OCI-LY1 (cell line): ENCODE results near the gene TNFAIP8.

Source experiments
- H2AFZ ChIP-seq: fragments of 200-600 bp; sonication (generic), shearing (Covaris generic); 2 replicates; pipeline ENCODE4 v1.6.0; 2014; ENCODE audit warnings: antibody characterized with exemption, mild to moderate bottlenecking, low read length
- H3F3A ChIP-seq: fragments of 200-600 bp; sonication (generic), shearing (Covaris generic); 2 replicates; pipeline ENCODE4 v1.6.0; 2014; ENCODE audit warnings: mild to moderate bottlenecking, antibody characterized with exemption, low read length, moderate library complexity; ENCODE audit not compliant: insufficient read depth
- H3K27ac ChIP-seq: fragments of 200-600 bp; sonication (generic); 2 replicates; pipeline ENCODE4 v1.5.1; 2014; ENCODE audit warnings: low read length, mixed run types, mild to moderate bottlenecking, low read depth; ENCODE audit not compliant: poor library complexity, severe bottlenecking
- H3K27me3 ChIP-seq: fragments of 200-600 bp; sonication (generic); 2 replicates; pipeline ENCODE4 v1.6.0; 2014; ENCODE audit warnings: antibody characterized with exemption, mild to moderate bottlenecking, low read length, moderate library complexity; ENCODE audit not compliant: insufficient read depth
- H3K36me3 ChIP-seq: fragments of 200-600 bp; sonication (generic); 2 replicates; pipeline ENCODE4 v1.6.1; 2014; ENCODE audit warnings: mild to moderate bottlenecking, antibody characterized with exemption, low read length, moderate library complexity, mixed read lengths; ENCODE audit not compliant: insufficient read depth
- H3K4me1 ChIP-seq: fragments of 200-600 bp; sonication (generic); 2 replicates; pipeline ENCODE4 v1.5.1; 2014; ENCODE audit warnings: mild to moderate bottlenecking, low read length, moderate library complexity; ENCODE audit not compliant: insufficient read depth, severe bottlenecking
- H3K4me2 ChIP-seq: fragments of 200-600 bp; sonication (generic), shearing (Covaris generic); 2 replicates; pipeline ENCODE4 v1.6.1; 2014; ENCODE audit warnings: low read length
- H3K4me3 ChIP-seq: fragments of 200-600 bp; sonication (generic); 2 replicates; pipeline ENCODE4 v1.5.1; 2014; ENCODE audit warnings: low read length, low read depth, mild to moderate bottlenecking, mixed read lengths; ENCODE audit not compliant: poor library complexity, severe bottlenecking
- H3K79me2 ChIP-seq: fragments of 200-600 bp; shearing (Covaris generic); 2 replicates; pipeline ENCODE4 v1.6.1; 2016; ENCODE audit warnings: mixed run types, low read length, mixed read lengths; ENCODE audit not compliant: insufficient read depth
- H3K9ac ChIP-seq: fragments of 200-600 bp; sonication (generic), shearing (Covaris generic); 2 replicates; pipeline ENCODE4 v1.6.1; 2014; ENCODE audit warnings: mild to moderate bottlenecking, low read length, mixed read lengths
- H3K9me2 ChIP-seq: fragments of 200-600 bp; sonication (generic), shearing (Covaris generic); 2 replicates; pipeline ENCODE4 v1.6.1; 2014; ENCODE audit warnings: low read depth, mild to moderate bottlenecking, low read length, mixed read lengths
- H3K9me3 ChIP-seq: fragments of 200-600 bp; shearing (Covaris generic); 2 replicates; pipeline ENCODE4 v1.6.1; 2014; ENCODE audit warnings: low read length, mixed read lengths
- H4K20me1 ChIP-seq: fragments of 200-600 bp; sonication (generic), shearing (Covaris generic); 2 replicates; pipeline ENCODE4 v1.6.0; 2016; ENCODE audit warnings: mild to moderate bottlenecking, low read length; ENCODE audit not compliant: insufficient read depth
- EZH2 ChIP-seq: fragments of 200-600 bp; sonication (generic), shearing (Covaris generic); IDR thresholded peaks from 2 replicates; pipeline ENCODE4 v1.8.0; 2017; ENCODE audit warnings: borderline replicate concordance, mixed run types, mild to moderate bottlenecking, antibody characterized with exemption, low read length, moderate library complexity, mixed read lengths
- TF ChIP-seq, protein P1 (sequence below): fragments of 200-600 bp; sonication (generic), shearing (Covaris generic); IDR thresholded peaks from 2 replicates; pipeline ENCODE4 v1.5.1; 2017; ENCODE audit warnings: mild to moderate bottlenecking, antibody characterized with exemption, low read length, moderate library complexity, mixed read lengths

The TNFAIP8 gene

DNA sequence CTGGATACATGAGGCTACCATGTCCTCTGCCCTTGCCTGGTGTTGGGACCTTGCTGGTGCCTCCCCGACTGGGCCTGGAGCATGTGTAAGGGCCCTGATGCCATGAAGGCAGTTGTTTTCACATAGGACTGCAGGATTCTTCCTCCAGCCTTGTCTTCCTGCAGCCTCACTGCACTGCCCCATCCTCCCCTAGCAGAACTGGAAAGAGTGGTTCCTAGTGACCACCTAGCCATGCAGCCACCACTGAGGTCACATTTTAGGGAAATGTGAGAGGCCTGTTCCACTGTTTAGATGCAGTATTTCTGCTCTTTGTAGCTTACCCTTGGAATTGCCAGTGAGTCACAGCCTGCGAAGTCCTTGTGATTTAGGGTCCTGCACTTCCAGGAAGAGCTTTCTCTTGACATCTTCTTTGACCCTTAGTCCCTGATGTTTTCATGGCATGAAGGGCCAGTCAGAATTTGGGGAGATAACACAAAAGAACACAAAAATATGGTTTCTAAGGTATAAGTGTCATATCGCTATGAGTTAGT is 24.2 kb upstream of the TNFAIP8 start:
- Histone ChIP-seq H3K27ac (peak overlapping the region; percentile 99), H3K4me3 (no peak overlapping the region), H3K9me2 (no peaks in the 10 kb centered on the region), H3F3A (no peaks in the 10 kb centered on the region), H3K27me3 (no peaks in the 10 kb centered on the region), H4K20me1 (no peaks in the 10 kb centered on the region), H3K4me2 (peak overlapping the region; percentile 72; the same call in 1 of the 2 replicates), H3K9me3 (no peaks in the 10 kb centered on the region), H3K36me3 (no peaks in the 10 kb centered on the region), H3K79me2 (peaks cover 50% of the 10 kb centered on the region), H3K4me1 (peaks cover 93% of the 10 kb centered on the region), H3K9ac (no peak overlapping the region; the same call in 1 of the 2 replicates), H2AFZ (no peak overlapping the region)
- no peak for TF ChIP-seq EZH2
- TF ChIP-seq, protein P1, sequence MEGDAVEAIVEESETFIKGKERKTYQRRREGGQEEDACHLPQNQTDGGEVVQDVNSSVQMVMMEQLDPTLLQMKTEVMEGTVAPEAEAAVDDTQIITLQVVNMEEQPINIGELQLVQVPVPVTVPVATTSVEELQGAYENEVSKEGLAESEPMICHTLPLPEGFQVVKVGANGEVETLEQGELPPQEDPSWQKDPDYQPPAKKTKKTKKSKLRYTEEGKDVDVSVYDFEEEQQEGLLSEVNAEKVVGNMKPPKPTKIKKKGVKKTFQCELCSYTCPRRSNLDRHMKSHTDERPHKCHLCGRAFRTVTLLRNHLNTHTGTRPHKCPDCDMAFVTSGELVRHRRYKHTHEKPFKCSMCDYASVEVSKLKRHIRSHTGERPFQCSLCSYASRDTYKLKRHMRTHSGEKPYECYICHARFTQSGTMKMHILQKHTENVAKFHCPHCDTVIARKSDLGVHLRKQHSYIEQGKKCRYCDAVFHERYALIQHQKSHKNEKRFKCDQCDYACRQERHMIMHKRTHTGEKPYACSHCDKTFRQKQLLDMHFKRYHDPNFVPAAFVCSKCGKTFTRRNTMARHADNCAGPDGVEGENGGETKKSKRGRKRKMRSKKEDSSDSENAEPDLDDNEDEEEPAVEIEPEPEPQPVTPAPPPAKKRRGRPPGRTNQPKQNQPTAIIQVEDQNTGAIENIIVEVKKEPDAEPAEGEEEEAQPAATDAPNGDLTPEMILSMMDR: no peak

DNA sequence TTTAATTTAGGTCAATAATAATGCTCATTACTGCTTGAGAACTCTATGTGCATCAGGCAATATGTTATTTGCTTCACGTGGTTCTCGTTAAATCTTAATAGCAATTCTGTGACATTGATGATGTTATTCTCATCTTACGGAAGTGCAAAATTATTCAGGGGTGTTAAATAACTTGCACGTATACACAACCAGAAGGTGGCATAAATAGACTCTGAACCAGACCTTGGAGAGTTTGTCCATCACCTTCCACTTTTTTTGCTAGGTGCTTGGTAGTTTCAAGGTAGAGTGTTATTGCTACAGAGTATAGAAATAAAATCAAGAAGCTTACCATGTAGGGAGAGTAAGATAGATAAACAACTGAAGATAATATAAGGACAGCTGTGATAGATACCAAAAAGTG is 23.6 kb upstream of the TNFAIP8 start:
- Histone ChIP-seq H3K9ac (peak overlapping the region; percentile 52; the same call in 1 of the 2 replicates), H3K9me3 (no peaks in the 10 kb centered on the region), H3K4me2 (peak overlapping the region; percentile 72), H3K4me1 (peaks cover 93% of the 10 kb centered on the region), H3K27me3 (no peaks in the 10 kb centered on the region), H3K27ac (peak overlapping the region; percentile 99), H3F3A (no peaks in the 10 kb centered on the region), H3K79me2 (peaks cover 46% of the 10 kb centered on the region), H2AFZ (no peak overlapping the region), H3K4me3 (peak overlapping the region; percentile 47), H3K36me3 (no peaks in the 10 kb centered on the region), H4K20me1 (no peaks in the 10 kb centered on the region), H3K9me2 (no peaks in the 10 kb centered on the region)
- TF ChIP-seq, protein P1: peak; percentile 33; the same call in 1 of the 2 replicates
- TF ChIP-seq EZH2: no peak

DNA sequence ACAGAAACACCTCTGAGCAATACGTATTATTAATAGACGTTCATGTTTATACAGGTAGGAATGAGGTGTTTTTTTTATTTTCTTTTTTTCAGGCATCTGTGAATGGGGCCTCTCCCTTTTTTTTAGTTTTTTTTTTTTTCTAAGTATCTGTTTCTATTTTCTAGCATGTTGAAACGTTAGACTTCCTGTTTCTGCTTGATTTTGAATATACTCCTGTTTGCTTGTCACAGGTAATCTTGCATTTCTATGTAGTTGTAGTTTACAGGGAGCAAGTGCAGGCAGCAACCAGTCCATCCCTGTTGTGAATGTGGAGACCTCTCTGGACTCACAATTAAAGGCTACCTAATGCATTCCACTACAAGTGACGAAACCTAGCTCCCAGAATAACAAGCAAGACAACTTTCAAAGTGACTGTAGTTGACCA is 22.8 kb upstream of the TNFAIP8 start:
- H3F3A ChIP-seq: no peaks in the 10 kb centered on the region
- H3K4me2 ChIP-seq: peak overlapping the region; percentile 72
- peak overlapping the region; percentile 52; the same call in 1 of the 2 replicates for H3K9ac ChIP-seq
- peaks cover 46% of the 10 kb centered on the region for H3K79me2 ChIP-seq
- H3K4me3 ChIP-seq: peak overlapping the region; percentile 47
- no peaks in the 10 kb centered on the region for H4K20me1 ChIP-seq
- no peaks in the 10 kb centered on the region for H3K27me3 ChIP-seq
- peak overlapping the region; percentile 99 for H3K27ac ChIP-seq
- no peaks in the 10 kb centered on the region for H3K9me2 ChIP-seq
- peaks cover 93% of the 10 kb centered on the region for H3K4me1 ChIP-seq
- TF ChIP-seq, protein P1: no peak
- no peak for TF ChIP-seq EZH2
- H3K9me3 ChIP-seq: no peaks in the 10 kb centered on the region
- no peaks in the 10 kb centered on the region for H3K36me3 ChIP-seq
- H2AFZ ChIP-seq: no peak overlapping the region
